Frontal cortex (tissue), 4 donors: ENCODE results near the gene EPHB1. TPM values are rescaled to one million over a fixed set of nuclear protein-coding genes. Genes with fewer than 3 reads are reported as not detected.
"Not testable (repeated sequence)": the region's sequence is repeated elsewhere in the genome, so short reads cannot be mapped to it uniquely, and the experiment has no call there.

Source experiments
- DNase-seq, 2 donors: peaks; one replicate each; pipeline ENCODE4 v3.0.0; 2012; ENCODE audit warnings: low spot score in 2 of 2
- FAIRE-seq: peaks from 2 replicates; lab custom pipeline; 2012; peaks lifted over from hg19 to GRCh38; lab: Jason Lieb, UNC
- total RNA-seq: library from RNA; depleted of rRNA; stranded (reverse); fragments of >200 nt; gene quantifications from one replicate; pipeline ENCODE4 v1.2.3, GENCODE V29; 2014
- donor health status: control.
- donor health status: control.
- donor health status: control.

The EPHB1 gene
- total RNA-seq, 1 donor from 2014 or later, result 16.7 TPM

DNA sequence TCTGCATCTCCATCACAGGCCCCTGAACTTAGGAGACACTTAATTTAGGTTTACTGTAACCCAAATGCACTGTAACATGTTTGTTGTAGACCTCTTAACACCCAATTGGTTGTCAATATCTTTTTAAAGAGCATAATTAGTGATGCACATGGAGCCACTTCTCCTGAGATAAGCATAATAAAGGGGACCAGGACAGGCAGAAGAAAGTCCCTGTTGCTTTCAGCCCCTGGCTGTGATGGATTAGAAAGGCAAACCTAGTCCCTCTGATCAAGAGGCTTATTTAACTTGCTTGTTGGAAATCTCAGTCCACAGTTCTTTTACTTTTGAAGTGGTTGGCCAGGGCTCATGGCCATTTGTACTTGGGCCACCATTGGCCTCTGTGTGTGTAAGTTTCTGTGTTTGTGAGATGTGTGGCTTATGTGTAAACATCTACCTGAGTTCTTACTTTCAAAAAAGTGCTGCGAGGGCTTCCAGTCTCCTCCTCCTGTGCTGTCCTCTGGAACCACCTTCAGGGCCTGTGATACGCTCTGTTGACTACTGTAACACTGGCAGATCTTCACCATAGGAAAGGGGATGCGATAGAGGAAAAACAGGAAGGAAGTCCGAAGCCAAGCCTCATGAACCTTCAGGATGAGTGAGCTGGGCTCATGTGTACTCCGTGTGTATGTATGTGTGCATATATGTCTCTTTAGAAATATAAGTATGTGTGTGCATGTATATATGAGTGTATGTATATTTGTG is 136.2 kb downstream of the EPHB1 start:
- no peak for DNase-seq
- no peak for FAIRE-seq

DNA sequence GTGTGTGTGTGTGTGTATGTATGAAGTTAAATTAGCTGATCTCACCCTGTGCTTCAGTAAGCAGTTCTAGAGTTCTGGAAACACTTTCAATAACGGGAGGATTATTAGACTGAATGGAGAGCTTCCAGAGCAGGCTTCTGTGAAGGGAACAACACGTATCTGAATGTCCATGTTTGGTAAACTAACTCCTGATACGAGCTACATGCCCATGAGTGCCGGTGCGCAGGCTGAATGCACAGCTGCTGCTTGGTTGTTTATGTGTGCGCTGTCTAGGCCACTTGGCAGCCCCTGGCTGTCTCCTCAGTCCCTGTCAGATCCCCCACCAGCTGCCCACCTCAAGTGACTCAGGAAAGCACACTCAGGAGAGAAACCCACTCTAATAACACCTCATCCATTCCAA is 137.0 kb downstream of the EPHB1 start:
- DNase-seq (no peak), FAIRE-seq (no peak)

DNA sequence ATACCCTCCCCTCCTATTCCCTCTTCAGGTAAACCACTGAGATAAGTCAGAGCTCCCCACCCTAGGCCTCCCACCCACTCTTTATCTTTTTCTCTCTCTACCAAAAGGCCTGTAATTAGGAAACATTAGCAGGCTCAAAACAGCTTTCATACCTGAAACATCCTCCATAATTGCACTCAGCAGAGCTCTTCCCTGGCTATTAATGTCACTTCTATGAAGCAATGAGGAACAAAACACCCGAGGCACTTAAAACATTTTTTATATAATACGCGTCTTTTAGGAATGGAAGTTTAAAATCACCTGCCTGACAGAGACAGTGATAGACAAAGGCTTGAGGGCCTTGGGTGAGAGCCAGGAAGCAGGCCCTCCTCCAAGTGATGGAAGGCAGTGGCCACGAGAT is 138.9 kb downstream of the EPHB1 start:
- DNase-seq (no peak), FAIRE-seq (no peak)

DNA sequence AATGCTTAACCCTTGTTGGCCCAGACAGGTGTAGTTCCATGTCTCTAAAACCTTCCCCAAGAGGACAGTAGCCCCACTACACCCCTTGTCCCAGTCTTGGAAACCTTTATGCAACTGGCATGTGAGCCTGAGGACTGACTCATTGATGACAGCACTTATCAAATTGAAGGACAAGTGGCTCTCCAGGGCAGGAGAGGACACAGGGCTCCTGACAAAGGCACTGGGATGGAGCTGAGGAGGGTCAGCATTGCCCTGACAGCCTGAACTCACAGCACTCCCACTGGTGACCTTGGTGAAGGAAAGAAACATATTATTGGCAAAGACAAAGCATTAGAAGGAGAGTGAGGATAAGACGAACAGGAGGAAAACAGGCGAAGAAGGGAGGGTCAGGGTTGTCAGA is 139.9 kb downstream of the EPHB1 start:
- DNase-seq (no peak), FAIRE-seq (no peak)

DNA sequence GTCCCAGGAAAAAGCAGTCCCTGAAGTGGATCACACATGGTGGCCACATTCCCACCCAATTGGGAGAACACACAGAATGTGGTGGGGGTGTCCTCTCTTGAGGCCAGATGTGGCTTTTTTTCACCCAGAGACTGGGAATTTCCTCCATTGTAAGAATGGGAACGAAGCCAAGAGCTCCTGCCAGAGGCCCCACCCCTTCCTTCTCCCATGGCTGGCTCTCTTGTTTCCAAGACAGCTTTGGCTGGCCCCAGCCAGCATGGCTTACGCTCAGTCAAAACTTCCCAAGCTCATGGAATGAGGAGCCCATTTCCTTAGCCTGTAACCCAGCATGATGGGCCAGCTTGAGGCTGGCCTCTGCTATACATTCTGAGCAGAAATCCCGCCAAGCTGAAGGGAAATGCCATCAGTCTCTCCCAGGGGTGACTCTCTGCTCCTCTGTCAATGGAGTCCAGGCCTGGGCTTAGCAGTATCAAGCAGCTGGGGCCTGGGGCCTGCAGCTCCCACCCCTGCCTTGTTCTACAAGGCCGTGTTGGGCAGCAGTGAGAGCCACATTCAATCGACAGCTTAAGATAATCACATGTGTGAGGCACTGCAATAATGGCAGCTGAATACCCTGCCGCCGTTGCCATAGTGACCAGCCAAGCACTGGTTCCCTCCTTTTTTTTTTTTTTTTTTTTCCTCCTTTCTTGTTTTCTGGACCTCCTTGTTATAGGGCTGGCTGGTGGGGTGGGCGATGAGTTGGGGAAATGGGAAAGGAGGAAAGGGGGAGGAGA is 142.4 kb downstream of the EPHB1 start:
- FAIRE-seq (no peak), DNase-seq (no peak)

DNA sequence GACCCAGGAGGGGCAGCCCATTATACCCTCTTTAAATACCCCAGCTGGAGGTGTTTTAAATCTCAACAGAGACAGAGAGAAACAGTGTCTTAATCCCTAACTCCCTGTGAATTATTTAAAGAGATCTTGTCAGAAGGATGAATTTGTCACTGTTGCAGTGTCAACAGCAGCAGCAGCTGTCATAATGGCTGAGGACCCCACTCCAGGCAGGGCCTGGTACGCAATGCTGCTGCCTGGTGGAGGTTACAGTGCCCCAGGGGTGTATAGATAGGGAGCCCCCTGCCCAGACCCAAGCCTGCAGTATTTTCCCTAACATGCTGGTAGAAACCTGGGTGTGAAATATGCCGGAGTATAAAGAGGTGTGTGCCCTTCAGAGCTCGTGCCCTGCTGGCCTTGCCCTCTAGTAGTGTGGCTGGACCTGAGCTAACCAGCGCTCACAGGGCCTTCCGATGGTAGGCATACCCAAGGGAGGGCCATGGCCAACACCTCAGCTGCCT is 143.0 kb downstream of the EPHB1 start:
- FAIRE-seq, result no peak
- DNase-seq, result no peak

DNA sequence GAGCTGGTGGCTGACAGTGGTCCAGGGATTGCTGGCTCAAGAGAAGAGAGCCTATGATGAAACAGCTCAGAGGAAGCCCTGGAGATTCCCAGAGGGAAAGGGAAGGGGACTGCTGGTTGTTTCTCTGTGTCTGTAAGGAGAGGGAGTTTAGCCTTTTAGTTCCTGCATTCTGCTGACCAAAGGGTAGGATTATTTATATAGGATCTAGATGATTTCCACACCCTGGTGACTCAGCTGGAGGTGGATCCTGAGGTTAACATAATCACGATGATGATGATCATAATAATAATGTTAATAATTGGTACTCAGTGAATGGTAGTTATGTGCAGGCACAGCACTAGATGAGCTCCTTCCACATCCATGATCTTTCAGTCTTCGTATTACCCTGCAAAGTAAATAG is 144.9 kb downstream of the EPHB1 start:
- DNase-seq (no peak), FAIRE-seq (no peak)

DNA sequence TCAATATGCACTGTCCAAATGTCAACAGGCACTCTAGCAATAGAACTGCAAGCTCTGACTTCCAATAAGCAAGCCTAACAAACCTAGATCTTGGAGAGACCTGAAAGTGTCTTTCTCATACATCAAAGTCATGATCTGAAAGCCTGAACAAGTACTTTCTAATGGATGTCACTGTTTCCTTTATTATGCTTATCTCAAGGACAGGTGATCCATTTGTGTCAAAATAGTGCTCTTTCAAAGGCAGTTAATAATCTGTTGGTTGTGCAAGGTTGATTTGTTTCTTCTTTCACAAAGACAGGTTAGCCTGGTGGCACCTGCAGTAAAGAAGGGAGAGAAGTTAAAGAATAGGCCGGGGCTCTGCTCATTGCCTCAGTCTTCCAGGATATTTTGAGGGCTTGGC is 146.8 kb downstream of the EPHB1 start:
- FAIRE-seq, result no peak
- no peak for DNase-seq

DNA sequence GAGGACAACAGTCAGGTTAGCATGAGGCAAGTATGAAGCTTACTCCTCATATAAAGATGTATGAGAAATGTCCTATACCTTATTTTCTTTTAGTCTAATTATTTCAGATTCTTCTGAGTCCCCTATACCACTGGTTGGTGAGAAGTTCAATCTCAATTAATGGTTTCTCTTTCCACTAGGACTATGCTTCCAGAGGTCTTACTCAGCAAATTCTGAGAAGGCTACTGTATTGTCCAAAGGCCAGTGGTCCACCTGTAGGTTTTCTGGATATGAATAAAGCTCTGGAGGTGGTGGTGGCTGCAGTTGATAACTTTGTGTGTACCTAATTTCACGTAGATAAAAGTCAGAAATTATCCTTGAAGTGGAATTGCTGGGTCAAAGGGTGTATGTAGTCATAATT is 149.4 kb downstream of the EPHB1 start:
- FAIRE-seq (no peak), DNase-seq (no peak)

DNA sequence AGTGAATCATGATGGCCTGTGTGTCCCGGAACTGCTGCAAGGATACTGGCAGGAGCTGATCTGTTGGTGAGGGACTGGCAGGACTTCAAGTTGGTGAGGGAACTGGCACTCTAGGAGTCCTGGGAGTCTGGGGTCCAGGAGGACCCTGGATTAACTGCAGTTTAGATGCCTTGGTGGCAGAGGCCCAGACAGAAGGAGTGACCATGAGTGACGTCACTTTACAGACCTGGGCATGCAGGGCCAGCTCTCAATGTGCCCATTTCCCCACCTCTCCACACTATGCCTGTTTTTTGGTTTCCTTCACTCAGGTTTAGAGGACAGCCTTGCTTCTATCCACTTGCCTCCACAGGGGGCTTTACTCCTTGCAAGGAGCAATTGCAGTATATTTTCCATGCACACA is 154.1 kb downstream of the EPHB1 start:
- no peak for FAIRE-seq
- DNase-seq, result no peak

DNA sequence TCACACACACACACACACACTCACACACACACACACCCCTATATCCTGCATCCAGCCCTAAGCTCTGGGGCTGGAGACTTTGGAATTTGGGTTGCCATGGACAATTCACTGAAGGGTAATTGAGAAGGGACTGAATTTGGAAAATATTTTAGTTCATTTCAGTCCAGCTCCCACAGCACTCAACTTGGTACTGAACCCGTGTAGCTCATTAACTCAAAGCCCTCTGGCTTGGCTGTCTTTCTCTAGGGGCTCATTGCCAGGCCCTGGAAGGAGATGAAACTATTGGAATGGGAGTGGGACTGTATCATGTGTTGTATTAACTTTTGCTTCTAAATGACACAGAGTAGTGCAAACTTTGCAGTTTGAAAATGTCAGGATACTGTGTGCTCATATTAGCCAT is 157.3 kb downstream of the EPHB1 start:
- FAIRE-seq, result no peak
- DNase-seq, result no peak

DNA sequence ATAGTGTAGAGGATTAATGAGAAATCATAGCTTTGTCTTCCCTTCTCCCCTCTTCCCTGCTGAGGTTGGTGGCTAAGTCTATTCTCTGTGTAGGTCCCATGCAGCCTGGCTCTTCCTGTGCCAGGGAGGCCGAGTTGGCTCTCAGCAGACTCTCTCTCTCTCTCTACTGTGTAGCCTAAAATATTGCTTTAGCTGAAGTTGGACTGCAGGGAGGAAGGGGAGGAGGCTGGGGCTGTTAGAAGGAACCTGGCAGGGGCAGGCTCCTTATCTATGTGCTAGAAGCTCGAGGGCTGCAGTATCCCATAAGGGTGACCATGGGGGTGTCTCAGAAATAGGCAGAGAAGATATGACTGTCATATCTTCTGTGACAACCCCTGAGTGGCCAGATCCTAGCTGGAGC is 160.8 kb downstream of the EPHB1 start:
- FAIRE-seq (no peak), DNase-seq (no peak)

DNA sequence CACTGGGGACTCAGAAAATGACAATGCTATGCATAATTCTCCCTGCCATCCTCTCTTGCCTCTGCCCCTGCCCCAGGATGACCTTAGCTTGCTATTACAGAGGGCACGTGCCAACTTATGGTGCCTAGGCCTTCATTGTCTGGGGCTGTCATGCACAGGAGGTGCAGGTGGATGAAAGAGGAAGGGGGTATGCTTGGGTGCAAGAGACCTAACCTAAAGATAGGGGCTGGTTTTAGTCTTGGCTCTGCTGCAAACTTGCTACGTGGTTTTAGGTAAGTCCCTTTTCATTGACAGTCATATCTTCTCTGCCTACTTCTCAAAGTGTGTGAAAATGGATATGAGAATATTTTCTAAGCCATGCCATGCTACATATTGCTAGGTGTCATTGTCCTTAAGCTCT is 161.3 kb downstream of the EPHB1 start:
- DNase-seq, result no peak
- no peak for FAIRE-seq

DNA sequence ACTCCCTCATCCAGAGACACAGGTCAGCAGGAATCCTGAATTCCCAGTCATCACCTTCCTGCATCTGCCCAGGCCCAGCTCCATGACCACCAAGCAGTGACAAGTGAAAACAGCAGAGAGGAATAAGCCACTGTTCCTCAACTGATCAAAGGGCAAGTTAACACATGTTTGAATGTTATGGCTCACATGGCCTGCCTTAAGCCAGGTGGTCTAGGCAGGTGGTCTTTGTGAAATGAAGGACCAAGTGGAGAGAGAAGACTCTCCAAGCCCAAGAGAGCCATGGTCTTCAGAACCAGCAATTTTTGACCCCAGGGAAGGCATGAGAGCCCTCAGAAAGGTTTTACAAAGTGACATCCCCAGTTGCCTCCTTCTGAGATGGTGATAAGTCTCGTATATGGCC is 161.8 kb downstream of the EPHB1 start:
- DNase-seq (no peak), FAIRE-seq (no peak)

DNA sequence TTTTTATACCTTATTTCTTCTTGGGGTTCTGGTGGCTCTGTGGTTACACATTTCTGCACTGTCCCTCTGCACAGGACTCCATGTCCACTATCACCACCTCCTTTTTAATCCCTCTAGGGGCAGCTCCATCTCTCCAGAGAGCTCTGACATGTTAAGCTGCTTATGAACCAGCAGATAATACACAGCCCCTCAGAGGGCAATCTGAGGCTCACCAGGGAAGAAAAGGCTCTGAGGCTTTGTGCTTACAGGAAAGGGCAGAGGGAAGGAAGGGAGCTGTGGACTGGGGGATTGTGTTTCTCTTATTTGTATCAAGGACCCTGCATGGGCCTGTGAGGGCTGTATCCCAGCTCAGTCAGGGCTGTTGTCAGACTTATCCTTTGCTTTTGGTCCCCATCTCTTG is 164.5 kb downstream of the EPHB1 start:
- FAIRE-seq (no peak), DNase-seq (no peak)

DNA sequence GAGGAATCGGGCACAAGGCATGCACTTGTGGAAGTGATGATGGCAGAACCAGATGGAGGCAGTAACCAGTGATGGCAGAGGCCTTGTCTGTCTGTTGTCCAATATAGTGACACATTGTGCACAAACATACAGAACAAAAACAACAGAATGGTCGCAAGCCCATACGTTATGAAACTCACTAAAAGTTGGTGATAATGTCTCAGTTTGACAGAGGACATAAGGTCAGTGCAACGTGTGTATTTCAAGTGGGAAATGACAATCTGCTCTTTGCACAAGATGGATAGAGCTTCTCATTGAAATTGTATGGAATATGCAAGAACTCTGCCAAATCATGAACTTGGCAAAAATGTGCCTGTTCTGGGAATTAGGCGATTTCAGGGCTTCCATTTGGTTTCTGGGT is 169.2 kb downstream of the EPHB1 start:
- DNase-seq (no peak), FAIRE-seq (no peak)

DNA sequence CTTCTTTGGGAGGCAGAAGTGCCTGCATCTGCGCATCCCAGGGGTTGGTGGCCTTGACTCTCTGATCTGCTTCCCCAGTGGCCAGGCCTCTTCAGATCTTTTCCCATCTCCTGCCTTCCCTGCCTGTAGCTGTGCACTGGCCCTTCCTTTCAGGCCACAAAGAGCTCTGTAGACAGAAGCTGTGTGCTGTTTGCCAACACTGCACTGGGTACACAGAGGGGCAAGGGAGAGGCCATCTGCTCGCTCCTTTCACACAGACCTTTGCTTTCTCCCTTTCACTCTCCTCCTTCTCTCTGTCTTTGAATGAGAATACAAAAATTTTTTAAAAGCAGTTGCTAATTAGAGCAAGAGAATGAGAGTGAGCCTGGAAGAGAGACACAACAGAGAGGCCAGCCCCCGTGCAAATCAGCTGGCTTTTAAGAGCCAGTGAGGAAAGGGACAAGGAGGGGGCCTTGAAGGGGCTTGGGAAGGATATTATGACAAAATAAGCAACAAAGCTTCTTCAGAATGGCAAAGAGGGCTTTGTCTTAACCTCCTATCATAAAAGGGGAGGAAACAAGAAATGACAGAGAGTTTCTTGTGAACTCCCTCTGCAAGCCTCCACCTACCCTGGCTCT is 170.9 kb downstream of the EPHB1 start:
- no peak for DNase-seq
- FAIRE-seq, result no peak

DNA sequence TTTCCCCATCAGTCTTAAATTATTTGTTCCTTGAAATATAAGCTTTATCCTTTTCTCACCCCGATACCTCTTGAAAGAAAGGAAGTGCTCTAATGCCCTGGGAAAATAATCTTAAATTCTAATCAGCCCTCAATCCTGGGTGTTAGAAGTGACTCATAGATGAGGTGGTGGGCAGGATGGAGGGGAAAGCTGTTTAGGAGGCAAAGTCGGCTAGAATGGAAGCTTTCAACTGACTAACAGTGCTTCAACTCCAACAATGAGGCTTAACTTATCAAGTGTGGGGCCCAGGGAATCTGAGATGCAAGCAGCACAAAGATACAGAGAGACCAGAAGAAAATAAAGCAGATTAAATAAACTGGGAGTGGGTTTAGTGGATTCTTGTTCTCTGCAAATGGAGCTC is 175.8 kb downstream of the EPHB1 start:
- no peak for FAIRE-seq
- no peak for DNase-seq

DNA sequence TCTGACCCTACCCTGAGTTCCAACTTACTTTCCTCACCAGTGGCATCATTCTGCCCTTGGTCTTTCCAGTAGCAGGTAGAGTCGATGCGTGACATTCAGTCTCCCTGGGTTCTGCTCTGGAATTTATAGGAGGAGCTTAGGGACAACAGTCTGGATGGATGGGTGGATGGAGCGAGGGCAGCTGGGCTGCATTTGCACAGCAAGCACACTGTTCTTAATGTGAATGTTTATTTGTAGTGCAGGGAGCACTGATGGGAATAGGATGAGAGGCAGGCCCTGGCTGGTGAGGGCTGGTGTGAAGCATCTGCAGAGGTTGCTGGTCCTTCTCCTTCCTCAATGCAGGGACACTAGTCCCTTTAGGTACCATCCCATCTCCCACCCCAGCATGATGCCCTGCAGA is 176.2 kb downstream of the EPHB1 start:
- DNase-seq, result no peak
- FAIRE-seq, result no peak

DNA sequence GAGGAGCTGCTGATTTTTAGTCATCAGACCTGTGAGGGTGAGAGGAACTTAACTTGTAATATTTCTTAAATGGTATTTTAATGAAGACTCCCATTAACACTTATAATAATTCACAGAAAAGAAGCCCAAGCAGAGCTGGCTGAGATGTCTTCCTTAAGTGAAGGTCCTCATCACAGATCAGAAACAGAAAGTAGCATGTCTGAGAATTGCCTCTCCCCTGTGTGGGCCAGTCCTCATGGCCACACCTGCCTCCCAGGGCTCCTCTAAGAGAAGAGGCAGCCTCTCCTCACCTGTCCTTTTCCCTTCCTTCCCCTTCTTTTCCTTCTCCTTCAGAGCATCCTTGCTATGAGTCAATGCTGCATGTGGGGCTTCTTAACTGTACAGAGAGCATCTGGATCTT is 176.8 kb downstream of the EPHB1 start:
- FAIRE-seq, DNase-seq: not testable (repeated sequence)

DNA sequence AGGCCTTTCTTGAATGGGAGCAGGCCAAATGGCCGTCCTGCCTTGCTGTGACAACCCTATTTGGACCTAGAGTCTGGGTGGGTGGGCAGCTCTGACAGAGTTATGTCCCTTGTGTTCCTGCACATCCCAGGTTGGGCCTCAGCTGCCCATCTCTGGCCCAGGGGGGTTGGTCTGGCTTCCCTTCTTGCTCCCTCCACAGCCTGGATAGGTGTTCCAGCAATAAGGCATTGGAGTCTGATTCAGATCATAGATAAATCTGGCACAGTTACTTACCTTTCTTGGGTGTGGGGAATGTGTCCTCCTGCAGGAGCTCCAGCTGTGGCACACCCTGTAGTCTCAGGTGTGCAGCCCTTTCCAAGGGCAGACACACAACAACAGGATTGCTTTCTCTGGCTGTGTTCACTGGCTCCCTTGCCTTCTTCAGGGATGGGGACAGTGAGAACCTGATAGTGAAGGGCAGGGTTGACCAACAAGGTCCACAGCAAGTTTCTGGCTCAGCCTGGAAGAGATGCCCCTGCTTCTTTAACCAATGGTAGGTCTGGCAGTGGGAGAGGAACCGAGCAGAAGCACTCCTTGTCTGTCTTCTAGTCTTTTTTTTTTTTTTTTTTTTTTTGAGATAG is 177.9 kb downstream of the EPHB1 start:
- no peak for FAIRE-seq
- DNase-seq, result no peak
